COLO668 (cell line): ENCODE results near the gene TACR2.

Experiments used
- DNase-seq: peaks from one replicate; lab custom pipeline; 2025; ENCODE audit not compliant: unreplicated experiment; lab: John Stamatoyannopoulos, UW

The TACR2 gene

DNA sequence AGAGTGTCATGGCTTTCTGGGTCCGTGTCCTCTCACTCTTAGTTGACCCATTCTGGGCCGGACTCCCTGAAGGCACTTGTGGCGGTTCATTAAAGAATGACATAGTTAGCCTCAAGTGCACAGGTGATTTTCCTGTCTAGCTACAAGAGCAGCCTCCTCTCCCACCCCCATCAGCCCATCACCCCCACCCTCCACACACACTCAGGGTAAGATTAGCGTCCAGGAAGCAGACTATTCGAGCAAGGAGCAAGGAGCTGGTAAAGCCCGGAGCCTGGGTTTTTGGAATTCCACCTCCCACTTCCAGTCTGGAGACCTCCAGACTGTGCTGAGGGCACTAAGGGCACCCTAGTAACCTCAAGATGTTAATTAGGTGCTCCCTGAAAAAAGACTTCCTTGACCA is 39.5 kb downstream of the TACR2 start:
- DNase-seq = no peak

DNA sequence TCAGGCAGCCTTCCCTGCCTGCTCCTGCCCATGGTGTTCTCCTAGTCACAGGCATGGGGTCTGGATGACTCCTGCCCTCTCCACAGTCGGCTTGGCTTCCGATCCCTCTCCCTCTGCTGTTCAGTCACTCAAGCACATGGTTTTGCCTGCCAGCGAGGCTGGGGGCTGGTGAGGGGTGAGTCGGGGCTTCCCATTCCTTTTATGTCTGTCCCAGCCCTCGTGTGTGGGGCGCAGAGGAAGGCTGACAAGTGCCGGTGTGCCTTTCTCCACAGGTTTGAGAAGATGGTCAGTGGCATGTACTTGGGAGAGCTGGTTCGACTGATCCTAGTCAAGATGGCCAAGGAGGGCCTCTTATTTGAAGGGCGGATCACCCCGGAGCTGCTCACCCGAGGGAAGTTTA is 40.1 kb downstream of the TACR2 start:
- DNase-seq = no peak

DNA sequence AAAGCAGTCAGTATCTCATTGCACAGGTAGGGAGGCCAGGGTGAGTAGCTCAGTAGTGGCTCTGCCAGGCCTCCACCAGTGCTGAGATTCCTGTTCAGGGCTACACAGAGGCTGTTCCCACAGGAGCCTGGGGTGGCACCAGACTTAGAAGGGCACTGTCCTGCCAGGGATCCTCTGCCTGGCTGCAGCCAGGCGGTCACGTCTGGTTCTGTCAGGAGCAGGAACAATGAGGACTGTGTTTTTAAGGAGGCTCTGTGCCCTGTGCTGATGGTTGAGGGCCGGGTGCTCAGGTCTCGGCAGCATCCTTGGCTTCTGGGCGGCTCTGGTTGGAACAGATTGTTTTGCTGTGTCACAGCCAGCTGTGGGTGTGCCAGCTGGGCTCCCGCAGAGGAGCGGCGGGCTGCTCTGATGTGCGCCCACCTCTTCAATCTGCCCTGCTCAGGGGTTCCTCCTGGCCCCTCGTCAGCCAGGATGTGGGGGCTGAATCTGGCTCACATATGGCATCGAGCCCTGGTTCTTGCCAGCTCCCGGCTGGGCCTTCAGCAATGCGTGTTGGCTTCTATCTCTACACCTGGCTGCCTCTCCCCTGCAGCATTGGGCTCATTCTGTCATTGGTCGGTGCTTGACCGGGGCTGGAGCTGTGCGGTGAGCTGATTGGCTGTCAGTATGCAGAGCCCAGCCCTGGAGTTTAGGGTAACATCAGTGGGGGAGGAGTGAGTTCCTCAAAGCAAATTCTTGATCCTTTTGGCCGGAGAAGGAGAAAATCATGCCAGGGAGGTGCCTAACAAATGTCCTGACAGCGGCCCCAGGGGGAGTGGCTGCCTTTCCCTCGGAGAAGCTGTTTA is 41.2 kb downstream of the TACR2 start:
- DNase-seq = no peak

DNA sequence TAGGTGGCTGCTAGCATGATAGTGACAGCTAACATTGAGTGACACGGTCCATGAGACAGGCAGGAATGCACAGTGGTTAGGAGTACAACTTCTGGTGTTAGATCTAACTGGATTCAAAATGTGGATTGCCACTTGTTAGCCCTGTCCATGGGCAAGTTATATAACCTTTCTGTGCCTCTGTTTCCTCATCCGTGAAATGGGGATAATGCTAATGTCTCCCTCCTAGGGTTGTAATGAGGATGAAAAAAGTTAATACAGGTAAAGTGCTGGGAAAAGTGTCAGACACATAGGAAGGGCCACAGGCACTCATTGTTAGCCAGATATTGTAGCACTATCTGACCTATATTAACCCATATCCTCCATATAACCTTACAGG is 41.8 kb downstream of the TACR2 start:
- DNase-seq = no peak

DNA sequence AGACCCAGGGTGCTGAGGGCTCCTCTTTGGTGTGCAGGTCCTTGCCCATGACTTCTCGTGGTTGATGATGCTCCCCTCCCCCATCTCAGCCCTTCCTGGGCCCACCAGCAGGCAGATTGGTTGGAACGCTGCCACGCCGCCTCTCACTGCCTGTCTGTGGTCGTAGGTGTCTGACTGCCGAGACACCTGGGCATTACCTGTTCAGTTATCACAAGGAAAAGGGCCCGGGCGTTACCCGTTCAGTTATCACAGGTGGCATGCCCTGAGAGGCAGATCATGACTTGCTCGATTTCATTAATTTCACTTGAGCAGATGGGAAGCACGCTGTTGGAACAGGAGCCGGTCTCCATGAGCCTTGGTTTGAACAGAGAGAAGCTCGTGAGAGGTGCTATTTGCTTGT is 42.5 kb downstream of the TACR2 start:
- DNase-seq = no peak

DNA sequence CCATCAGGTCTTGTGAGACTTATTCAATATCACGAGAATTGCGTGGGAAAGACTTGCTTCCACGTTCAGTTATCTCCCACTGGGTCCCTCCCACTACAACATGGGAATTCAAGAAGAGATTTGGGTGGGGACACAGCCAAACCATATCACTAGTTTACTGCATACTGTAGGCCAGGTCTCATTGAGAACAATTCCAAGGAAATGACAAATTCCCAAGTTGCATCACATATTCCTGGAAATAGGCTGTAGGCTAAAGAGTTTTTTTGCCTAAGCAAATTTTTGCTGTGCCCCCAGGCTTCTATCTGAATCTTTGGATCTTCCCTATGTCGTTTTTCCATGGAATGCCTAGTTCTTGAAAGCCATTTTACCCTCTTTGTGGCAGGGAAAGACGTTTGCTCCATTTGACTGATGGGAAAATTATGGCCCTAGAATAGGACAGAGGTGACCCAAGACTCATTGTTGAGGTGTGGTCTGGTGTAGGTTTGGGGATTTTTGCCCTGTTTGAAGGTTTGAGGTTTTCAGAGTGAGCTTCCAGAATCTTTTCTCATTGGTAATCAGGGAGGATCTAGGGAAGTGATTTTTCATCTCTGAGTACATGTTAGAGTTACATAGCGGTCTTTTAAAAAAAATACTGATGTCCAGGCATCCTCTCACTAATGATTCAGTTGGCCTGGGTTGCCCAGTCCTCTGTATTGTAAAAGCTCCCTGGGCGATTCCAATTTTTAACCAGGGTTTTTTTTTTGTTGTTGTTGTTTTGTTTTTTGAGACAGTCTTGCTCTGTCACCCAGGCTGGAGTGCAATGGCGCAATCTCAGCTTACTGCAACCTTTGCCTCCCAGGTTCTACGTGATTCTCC is 44.4 kb downstream of the TACR2 start:
- no peak for DNase-seq

DNA sequence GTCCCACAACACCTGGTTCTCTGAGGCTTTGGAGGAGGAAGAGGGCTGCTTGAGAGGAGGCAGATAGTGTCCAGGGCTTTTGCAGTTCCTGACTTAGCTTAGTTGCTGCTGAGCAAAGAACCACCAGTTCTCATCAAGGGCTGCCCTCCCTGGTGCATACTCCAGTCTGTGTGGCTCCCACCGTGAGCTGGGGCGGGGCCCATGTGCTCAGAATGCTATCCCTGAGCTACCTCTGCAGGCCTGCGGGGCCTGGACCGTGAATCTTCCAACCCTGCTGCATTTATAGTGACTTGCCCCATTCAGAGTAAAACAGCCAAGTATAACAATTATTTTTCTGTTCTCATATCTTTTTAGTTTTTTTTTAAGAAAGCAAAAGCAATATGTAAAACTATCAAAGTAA is 49.2 kb downstream of the TACR2 start:
- peak; percentile 6 for DNase-seq

DNA sequence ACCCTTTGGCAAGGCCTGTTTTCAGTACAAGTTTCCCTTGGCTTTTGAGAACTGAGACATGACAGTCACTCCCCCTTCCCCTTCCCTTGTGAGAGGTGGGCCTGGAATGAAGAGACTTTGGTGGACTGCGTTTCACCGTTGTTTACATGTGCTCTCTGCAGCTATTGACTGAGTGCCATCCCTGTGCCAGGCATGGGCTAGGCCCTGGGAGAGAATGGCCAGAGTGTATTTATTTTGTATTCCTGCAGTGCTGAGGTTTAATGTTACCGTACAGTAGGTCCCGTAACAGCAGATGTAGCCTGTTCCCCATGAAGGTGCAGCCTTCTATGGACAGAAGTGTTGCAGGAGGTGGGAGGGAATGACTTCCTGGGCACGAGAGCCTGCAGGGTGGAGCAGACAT is 50.0 kb downstream of the TACR2 start:
- DNase-seq = no peak

DNA sequence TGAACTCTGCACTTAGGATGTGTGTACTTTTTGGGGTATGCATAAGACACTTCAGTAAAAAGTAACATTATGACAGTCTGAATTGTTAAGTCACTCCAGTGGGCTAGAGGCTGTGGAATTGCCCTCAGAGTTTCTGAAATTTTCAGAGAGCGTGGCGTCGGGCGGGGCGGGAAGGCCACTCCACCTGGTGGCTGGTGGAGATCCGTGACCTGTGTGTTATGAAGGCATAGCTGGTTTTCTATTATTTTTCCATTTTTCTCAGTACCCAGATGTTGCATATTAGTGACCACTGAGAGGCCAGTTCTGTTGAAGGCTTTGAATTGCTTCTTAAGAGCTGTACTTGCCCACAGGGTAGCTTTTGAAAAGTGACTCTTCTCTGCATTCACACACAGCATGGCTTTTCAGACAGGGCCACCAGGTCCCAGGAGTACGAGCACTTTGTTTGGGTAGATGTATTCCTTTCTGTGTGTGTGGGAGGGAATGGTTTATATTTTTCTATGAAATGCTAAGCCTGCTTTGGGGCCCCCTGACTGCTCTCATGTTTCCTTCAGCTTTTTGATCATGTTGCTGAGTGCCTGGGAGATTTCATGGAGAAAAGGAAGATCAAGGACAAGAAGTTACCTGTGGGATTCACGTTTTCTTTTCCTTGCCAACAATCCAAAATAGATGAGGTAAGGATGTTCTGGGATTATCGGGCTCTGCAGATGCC is 52.3 kb downstream of the TACR2 start:
- no peak for DNase-seq

DNA sequence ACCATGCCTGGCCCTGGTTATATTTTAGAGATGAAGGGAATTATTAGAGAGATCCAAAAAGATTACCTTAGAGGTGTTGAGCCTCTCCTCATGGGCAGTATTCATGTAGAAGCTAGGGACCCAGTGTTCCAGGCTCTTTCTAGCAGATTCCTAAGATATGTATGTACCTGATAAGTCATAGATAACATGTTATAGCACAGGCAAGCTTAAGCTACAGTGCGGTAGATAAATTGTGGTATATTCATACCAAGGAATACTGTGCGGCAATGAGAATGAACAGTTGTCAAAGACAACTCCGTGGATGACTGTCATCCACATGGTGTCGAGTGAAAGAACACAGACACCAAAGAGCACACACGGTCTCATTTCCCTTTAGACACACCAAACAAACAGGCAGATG is 53.1 kb downstream of the TACR2 start:
- no peak for DNase-seq

DNA sequence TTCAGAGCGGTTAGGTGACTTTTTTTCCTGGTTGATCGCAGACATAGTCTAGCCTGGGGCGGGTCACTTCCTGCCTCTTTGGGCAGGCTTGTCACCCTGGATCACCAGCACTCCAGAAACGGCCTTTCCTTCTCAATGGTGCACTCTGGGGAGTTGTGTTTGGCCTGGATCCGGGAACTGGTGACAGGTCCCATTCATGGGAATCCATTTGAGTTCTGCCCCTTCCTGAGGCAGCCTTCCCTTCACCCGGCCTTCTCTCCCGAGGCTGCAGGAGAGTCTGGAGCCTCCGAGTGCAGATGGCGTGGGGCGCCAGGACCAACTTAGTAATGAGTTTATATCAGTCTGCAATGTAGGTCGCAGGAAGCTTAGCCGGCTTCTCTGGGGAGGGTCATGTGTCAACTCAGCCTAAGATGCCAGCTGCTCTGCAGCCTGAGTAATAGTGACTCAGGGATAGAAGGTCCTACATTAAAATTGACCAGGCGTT is 54.2 kb downstream of the TACR2 start:
- no peak for DNase-seq

DNA sequence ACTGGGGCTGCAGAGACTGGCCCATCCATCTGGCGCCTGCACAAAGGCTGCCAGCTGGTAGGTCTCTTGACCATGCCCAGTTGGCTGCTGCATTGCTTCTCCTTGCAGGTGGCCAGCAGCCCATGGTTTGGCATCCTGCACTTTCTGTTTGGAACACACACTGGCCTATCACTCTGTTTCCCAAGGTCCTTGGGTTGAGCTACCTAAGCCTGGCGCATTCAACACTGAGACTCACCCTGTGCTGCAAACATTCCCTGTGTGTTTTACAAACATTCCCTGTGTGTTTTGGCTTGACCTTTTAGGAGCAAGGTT is 55.5 kb downstream of the TACR2 start:
- no peak for DNase-seq

DNA sequence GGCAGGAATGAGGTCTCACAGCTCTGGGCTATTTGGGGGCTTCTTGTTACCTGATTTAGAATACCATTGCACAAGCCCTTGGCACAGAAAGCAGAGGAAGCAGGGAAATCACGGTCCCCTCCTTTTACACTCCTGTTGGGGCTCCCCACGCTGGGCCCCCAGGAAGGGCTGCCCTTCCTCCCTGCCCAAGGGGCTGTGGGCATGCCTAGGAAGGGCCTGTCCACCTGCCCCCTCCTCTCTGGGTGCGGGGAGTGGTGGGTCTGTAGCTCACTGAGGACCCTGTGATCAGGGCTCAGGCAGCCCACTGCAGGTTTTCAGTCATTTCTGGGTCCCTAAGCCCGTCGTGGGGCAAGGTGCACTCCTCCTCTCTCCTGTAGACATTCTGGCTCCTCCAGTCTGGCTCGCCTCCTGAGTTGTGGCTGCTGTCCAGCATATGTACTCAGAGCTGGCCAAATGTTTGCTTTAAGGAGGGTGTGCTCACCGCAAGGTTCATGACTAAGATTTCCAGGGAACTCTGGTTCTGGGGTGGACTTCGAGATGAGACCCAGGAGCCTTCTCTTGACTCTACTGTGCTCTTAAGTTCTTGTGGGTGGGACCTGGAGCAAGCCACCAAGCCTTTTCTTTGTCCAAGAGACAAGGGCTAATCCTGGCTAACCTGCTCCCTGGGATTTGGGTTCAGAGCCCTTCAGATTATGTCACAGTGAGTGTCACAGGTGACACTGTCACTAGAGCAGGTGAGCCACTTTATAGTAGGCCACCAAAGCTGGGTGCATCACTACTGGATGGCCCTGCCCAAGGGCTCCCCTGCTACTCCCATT is 56.0 kb downstream of the TACR2 start:
- DNase-seq = no peak

DNA sequence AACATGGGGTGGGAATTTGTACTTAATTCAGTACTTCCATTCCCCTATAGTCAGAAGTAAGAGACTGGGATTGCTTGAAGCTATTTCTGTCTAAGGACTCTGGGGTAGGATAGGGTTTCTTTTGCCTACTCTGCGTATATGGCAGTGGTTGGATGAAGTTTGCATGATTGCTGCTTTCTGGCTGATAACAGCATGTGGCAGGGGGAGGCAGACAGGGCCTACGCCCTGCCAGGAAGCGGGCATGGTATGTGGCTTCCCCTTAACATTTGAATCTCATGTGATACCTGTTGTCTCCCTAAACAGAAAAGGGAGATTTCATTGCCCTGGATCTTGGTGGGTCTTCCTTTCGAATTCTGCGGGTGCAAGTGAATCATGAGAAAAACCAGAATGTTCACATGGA is 57.1 kb downstream of the TACR2 start:
- no peak for DNase-seq

DNA sequence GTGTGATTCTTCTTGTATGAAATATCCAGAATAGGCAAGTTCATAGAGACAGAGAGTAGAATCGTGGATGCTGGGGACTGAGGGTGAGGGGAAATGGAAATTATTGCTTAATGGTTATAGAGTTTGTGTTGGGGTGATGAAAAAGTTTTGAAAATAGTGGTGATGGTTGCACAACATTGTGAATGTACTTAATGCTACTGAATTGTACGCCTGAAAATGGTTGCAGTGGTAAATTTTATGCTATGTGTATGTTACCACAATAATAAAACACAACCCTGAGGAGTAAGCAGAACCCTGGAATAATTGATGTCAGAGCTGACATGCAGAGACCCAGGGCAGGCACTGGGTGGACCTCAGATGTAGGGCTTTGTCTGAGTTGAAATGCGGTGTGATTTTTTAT is 57.6 kb downstream of the TACR2 start:
- no peak for DNase-seq

DNA sequence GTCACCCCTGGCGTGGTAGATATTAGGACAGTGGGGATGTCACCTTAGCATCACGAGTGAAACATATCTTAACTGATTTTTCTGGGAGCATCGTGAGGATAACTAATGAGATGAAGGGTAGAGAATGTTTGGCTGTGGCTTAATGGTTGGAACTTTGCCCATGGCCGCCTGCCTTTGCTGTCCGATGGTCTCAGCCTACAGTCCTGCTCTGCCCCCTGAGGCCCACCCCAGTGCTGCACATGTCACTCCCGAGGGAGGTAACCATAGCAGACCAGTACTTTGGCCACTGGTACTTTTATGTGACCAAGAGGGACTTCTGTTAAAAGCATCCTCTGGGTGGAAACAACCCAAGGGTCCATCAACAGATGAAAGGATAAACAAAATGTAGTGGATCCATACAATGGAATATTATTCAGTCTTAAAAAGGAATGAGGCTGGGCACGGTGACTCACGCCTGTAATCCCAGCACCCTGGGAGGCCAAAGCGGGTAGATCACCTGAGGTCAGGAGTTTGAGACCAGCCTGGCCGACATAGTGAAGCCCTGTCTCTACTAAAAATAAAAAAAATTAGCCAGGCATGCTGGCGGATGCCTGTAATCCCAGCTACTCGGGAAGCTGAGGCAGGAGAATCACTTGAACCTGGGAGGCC is 58.4 kb downstream of the TACR2 start:
- DNase-seq = no peak

DNA sequence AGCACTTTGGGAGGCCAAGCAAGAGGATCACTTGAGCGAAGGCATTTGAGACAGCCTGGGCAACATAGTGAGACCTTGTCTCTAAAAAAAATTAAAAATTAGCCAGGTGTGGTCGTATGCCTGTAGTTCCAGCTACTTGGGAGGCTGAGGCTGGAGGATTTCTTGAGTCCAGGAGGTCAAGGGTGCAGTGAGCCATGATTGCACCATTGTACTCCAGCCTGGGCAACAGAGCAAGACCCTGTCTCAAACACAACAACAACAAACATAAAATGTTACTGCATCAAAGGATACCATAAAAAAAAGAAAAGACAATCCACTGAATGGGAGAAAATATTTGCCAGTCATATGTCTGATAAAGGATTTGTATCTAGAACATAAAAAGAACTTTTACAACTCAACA is 60.5 kb downstream of the TACR2 start:
- no peak for DNase-seq

DNA sequence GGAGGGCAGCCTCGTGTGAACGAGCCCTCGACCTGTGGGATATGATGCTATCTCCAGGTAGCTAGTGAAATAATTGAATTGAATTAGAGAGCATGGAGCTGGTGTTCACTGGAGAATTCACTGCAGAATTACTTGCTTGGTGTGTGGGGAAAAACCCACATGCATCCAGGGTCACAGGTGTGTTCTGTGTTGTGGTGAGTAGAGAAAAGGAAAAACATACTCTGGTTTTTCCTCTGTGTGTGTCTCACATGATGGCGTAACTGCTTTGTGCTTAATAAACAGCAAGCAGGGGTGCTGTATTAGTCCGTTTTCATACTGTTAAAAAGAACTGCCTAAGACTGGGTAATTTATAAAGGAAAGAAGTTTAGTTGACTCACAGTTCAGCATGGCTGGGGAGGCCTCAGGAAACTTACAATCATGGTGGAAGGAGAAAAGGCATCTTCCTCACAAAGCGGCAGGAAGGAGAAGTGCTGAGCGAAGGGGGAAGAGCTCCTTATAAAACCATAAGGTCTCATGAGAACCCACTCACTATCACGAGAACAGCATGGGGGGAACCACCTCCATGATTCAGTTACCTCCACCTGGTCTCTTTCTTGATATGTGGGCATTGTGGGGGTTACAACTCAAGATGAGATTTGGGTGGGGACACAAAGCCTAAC is 62.6 kb downstream of the TACR2 start:
- no peak for DNase-seq
